Calu3 (cell line): ENCODE measurements around the gene WWOX. TPM values are rescaled to one million over a fixed set of nuclear protein-coding genes. Genes with fewer than 3 reads are reported as not detected.

Experiments
- BruUV-seq: library from RNA; stranded (reverse); fragments of 400-500 nt; replicated peaks from 2 replicates; lab custom pipeline; 2021; lab: Mats Ljungman, UMichigan
- CTCF ChIA-PET: fragments of 300-600 bp; sonication (Branson Sonifier 250); formaldehyde crosslinking; loops from one replicate; lab custom pipeline; 2022; ENCODE audit warnings: antibody characterized with exemption; lab: Charles Lee
- DNase-seq: peaks from one replicate; pipeline ENCODE4 v3.0.0; 2022
- H3K27ac Mint-ChIP-seq: one replicate; pipeline ENCODE4 v1.8.0; 2022; ENCODE audit warnings: mixed read lengths; ENCODE audit not compliant: unreplicated experiment
- H3K27me3 Mint-ChIP-seq: one replicate; pipeline ENCODE4 v1.8.0; 2022; ENCODE audit warnings: mixed read lengths; ENCODE audit not compliant: unreplicated experiment
- H3K36me3 Mint-ChIP-seq: one replicate; pipeline ENCODE4 v1.8.0; 2022; ENCODE audit warnings: mild to moderate bottlenecking, moderate library complexity, mixed read lengths; ENCODE audit not compliant: insufficient read depth, unreplicated experiment
- H3K4me1 Mint-ChIP-seq: one replicate; pipeline ENCODE4 v1.8.0; 2022; ENCODE audit warnings: mild to moderate bottlenecking, low read depth, mixed read lengths; ENCODE audit not compliant: unreplicated experiment
- H3K4me3 Mint-ChIP-seq: one replicate; pipeline ENCODE4 v1.8.0; 2022; ENCODE audit warnings: mild to moderate bottlenecking, low read depth, moderate library complexity, mixed read lengths; ENCODE audit not compliant: unreplicated experiment
- H3K9me3 Mint-ChIP-seq: one replicate; pipeline ENCODE4 v1.8.0; 2022; ENCODE audit warnings: low read depth, mixed read lengths; ENCODE audit not compliant: unreplicated experiment
- CTCF ChIP-seq: fragments of 200-600 bp; IDR thresholded peaks from one replicate; pipeline ENCODE4 v1.8.0; 2022; ENCODE audit warnings: antibody characterized with exemption; ENCODE audit not compliant: unreplicated experiment
- intact Hi-C: fragments of 100-400 bp; cut with micrococcal nuclease; formaldehyde crosslinking; loops from one replicate; pipeline ENCODE4 v1.10.0; 2022; ENCODE audit not compliant: unreplicated experiment
- total RNA-seq: library from RNA; stranded (reverse); gene quantifications from 2 replicates; pipeline ENCODE4 v1.2.3, GENCODE V29; 2022

The WWOX gene
- total RNA-seq, 1 experiment from 2014 or later: 33.5 TPM

GRCh38 chr16:78303946-78304345 is 204.5 kb downstream of the WWOX start:
- no TSS peak for BruUV-seq
- no peak for TF ChIP-seq CTCF
- no peaks in the 10 kb centered on the region for H3K4me1 Mint-ChIP-seq
- H3K27ac Mint-ChIP-seq: no peak overlapping the region
- intact Hi-C loops: no loop called here
- CTCF ChIA-PET: no interaction called here
- peaks cover 5% of the 10 kb centered on the region for H3K9me3 Mint-ChIP-seq
- no peak overlapping the region for H3K4me3 Mint-ChIP-seq
- H3K36me3 Mint-ChIP-seq: no peaks in the 10 kb centered on the region
- H3K27me3 Mint-ChIP-seq: no peaks in the 10 kb centered on the region
- no peak for DNase-seq

GRCh38 chr16:78306361-78306760 is 206.9 kb downstream of the WWOX start:
- Mint-ChIP-seq H3K27me3 (no peaks in the 10 kb centered on the region), H3K27ac (no peak overlapping the region), H3K4me1 (no peaks in the 10 kb centered on the region), H3K36me3 (no peaks in the 10 kb centered on the region), H3K4me3 (no peak overlapping the region), H3K9me3 (peaks cover 3% of the 10 kb centered on the region)
- BruUV-seq: no TSS peak
- no peak for DNase-seq
- CTCF ChIA-PET: no interaction called here
- TF ChIP-seq CTCF: no peak
- intact Hi-C loops: no loop called here

DNA sequence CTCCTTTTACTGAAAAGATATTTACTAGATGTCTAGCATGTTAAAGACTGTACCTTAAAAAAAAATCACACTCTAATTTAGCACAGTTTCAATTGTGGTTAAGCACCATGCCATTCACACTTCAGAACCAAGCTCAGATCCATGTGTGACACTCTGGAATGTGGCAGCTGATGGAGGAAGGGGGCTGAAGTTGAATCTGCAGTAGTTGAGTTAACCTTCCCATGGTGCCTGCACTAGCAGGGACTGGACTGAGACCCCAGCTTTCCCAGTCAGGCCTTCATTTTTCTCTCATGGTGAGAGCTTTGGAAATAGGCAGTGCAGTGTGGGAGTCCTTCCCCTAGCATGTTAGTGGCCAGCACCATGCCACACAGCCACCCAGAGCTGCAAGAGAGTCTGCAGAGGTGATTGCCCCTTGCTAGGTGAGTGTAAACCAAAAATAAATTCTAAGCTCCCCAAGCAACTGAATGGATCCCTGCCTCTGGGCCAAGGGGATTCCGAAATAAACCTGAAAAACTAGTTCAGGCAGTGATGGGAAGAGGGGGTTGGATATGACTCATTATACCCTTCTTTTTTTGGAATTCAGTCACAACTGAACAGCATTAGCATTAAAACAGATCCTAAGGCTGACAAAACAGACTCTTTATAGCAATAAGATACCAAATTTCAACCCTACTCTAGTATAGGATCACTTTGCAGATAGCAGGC is 208.5 kb downstream of the WWOX start:
- Mint-ChIP-seq H3K9me3 (peaks cover 3% of the 10 kb centered on the region), H3K27ac (no peak overlapping the region), H3K4me3 (no peak overlapping the region), H3K36me3 (no peaks in the 10 kb centered on the region), H3K27me3 (no peaks in the 10 kb centered on the region), H3K4me1 (no peaks in the 10 kb centered on the region)
- intact Hi-C loops: no loop called here
- DNase-seq: no peak
- TF ChIP-seq CTCF: no peak
- CTCF ChIA-PET: interaction anchor here (1.8 kb wide), 1 partner anchor 15 kb away, joined by 5 read pairs; no protein-coding TSS in a partner anchor
- BruUV-seq: no TSS peak

DNA sequence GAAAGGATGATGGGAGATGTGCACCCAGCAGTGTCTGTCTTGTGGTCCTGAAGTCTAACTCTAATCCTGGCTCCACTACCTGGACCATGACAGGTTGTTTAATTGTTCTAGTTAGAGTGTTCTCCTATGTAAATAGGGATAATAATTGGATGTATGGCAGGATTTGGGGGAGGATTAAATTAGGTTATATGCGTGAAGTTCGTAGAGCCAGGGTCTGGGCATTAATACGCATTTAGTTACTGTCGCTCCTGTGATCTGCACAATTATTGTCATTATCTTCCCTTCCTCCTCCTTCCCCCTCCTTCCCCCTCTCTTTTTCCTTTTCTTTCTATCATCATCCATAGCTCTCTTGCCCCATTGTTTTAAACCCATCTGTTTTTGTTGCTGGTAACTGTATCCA is 210.3 kb downstream of the WWOX start:
- TF ChIP-seq CTCF: no peak
- Mint-ChIP-seq H3K36me3 (no peaks in the 10 kb centered on the region), H3K27me3 (no peaks in the 10 kb centered on the region), H3K4me1 (no peaks in the 10 kb centered on the region), H3K9me3 (peaks cover 3% of the 10 kb centered on the region), H3K4me3 (no peak overlapping the region), H3K27ac (no peak overlapping the region)
- no peak for DNase-seq
- intact Hi-C loops: no loop called here
- CTCF ChIA-PET: no interaction called here
- BruUV-seq: no TSS peak
